IPS-11a (cell line): ENCODE results near the gene OR6F1.
"Not testable (repeated sequence)": the region's sequence is repeated elsewhere in the genome, so short reads cannot be mapped to it uniquely, and the experiment has no call there.

ENCODE experiments used
- H3K4me3 ChIP-seq: one replicate; pipeline ENCODE4 v1.5.1; 2013; ENCODE audit warnings: low read depth, low read length, control low read depth

OR6F1 gene

GRCh38 chr1:247716546-247716945 lies at the start of gene OR6F1:
TSS of gene OR6F1 (minus strand) at chr1:247716646. CDS start at chr1:247712755, 3,891 bp downstream.
- H3K4me3 ChIP-seq: no peak within 1 kb of the TSS

DNA sequence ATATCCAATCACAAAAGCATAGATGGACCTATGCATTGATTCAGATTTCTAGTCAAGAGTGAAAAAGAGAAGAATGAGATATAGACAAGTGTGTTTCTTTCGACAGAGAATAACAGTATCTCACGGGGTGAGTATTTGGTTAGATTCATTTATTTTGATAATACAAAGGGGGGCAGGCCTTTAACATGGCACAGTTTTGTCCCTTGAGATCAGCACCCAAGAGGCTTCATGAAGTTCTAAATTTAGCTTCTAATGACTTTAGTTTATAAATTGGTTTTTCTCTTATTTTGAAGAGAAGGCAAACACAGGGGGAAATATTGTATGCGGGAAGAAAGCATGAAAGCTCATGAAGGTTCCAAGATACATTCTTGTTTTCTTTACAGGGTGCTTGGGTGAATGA lies 44.0 kb upstream of the OR6F1 start, which contains the start of gene OR1C1:
Gene OR1C1, minus strand, starts transcription at position 101 of the 400 bp plus-strand sequence. CDS start 2,150 bp downstream, outside the sequence.
- H3K4me3 ChIP-seq: no peak within 1 kb of the TSS

- not testable (repeated sequence) for H3K4me3 ChIP-seq
Observed at GRCh38 chr1:247754311-247754710, 37.9 kb upstream of the OR6F1 start.

DNA sequence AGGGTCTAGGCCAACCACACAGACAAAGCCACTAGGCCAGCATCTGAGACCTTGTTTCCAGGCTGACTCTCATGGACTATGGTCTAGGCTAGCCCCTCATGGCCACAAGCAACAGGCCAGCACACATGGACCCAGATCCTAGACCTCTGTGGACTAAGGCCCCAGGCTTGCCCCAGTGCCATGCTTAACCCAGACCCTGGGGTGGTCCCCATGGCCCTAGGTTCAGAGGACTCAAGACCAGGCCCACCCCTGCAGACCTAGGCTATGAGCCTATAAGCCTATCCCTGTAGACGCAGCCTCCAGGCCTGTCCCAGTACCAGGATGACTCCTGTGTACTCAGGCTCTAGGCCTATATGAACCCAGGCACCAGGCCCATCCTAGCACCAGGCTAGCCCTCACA lies 33.4 kb upstream of the OR6F1 start:
- H3K4me3 ChIP-seq: no peak overlapping the region

- H3K4me3 ChIP-seq: no peak within 1 kb of the TSS
Observed at GRCh38 chr1:247748041-247748440, 31.6 kb upstream of the OR6F1 start, which contains the start of gene OR14A2. TSS of gene OR14A2 (minus strand) at chr1:247748141.

GRCh38 chr1:247747616-247748015 lies 31.2 kb upstream of the OR6F1 start:
- no peak overlapping the region for H3K4me3 ChIP-seq

DNA sequence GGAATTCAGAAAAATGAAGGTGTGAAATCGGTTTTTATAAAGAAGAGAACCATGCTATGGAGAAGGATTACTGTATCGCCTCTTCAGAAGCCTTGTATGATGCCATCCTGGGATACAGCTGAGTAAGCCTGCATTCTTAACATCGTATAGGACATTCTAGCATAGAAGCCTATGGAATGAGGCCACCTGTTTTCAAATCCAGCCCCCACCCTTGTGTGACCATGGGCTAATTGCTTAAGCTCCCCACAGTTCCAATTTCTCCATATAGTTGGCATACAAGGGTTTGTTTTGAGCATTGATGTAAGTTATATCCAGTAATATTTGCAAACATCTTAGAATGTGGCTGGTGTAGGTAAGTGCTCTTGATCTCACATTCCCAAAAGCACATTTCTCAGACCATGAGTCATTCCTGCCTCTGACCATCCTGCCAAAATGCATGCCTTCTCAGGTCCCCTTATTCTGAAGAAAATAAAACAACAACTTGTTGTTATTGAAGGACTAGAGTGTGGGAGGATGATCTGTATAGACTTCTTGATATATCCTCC lies 30.0 kb upstream of the OR6F1 start:
- no peak overlapping the region for H3K4me3 ChIP-seq

- H3K4me3 ChIP-seq: not testable (repeated sequence)
Observed at GRCh38 chr1:247742215-247742760, 25.8 kb upstream of the OR6F1 start.

DNA sequence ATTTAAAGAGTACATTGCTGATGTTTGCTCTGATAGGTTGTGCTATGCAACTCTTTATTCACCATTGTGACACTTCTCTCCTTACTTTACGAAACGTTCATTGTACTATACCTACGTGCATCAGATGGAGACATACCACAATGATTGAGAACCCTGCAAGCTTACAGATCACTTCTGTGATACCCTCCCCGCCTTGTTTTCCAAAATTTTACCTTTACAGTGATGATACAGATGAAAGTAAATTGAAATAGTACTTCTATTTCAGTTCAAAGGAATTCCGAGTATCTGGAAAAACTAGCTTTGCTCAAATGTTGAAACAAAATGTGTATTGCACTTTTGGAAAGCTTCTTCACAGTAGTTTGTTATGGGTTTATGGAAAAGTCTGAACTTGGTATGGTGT lies 25.3 kb upstream of the OR6F1 start:
- no peak overlapping the region for H3K4me3 ChIP-seq

- no peak overlapping the region for H3K4me3 ChIP-seq
Observed at GRCh38 chr1:247740721-247741120, 24.3 kb upstream of the OR6F1 start.

DNA sequence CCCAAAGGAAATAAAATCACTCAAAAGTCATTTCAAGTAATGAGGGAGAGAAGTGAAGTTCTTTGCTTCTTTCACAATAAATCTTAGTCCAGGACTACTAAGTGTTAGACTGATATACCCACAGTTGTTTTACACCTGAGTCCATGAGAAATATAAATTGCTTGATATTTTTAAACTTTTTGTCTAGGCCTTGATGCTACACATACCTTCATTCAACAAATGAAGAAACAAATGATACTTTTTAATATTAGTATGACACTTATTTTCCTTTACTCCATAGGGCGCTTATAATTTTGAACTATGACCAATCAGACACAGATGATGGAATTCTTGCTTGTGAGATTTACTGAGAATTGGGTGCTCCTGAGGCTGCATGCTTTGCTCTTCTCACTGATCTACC lies 21.9 kb upstream of the OR6F1 start, which contains the start of gene OR14K1:
Gene OR14K1, plus strand, starts transcription at position 301 of the 400 bp plus-strand sequence. Its CDS starts 0 bp downstream, at position 301.
- no peak within 1 kb of the TSS for H3K4me3 ChIP-seq

DNA sequence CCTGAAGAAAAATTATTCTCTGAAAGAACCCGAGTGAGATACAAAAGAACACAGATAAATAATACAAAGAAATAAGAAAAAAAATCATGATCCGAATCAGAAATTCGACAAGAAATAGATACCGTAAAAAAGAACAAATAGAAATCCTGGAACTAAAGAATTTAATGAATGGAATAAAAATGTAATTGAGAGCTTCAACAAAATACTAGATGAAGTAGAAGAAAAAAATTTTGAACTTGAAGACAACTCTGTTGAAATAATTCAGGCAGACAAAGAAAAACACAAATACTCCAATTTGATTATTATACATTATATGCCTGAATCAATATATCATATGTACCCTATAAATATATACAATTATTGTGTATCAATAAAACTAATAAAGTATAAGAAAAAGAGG lies 4.8 kb upstream of the OR6F1 start:
- no peak overlapping the region for H3K4me3 ChIP-seq

DNA sequence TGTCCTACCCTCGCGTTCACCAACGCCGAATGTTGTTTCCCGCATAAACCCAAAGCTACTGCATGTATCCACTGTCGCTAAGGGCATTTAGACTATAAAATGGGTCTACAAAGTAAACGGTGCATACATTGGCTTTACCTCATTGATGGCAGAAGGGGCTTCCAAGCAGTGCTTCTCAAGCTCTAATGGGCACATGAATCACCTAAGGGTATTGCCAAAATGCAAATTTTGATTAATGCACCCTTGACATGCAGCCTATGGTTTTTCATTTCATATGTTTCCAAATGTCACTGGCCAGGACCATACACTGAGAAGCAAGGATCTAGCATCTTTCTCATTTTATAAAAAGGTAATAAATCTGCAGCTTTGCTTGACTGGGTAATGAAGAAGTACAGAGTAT lies 2.7 kb downstream of the OR6F1 start:
- no peak overlapping the region for H3K4me3 ChIP-seq

- not testable (repeated sequence) for H3K4me3 ChIP-seq
Observed at GRCh38 chr1:247710681-247711080, 5.8 kb downstream of the OR6F1 start.

DNA sequence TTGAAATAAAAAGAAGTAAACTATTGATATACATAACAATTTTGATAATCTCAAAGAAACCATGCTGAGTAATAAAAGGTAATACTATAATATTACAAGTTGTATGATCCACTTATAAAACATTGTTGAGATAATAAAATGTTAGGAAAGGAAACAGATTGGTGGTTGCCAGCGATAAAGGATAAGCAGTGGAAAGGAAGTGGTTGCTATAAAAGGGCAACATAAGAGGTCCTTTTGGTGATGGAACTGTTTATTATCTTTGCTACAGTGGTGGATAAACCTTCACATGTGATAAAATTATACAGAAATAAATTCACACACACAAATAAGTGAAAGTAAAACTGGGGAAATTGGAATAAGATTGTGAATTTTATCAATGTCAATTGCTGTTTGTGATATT lies 15.1 kb downstream of the OR6F1 start:
- H3K4me3 ChIP-seq: no peak overlapping the region

DNA sequence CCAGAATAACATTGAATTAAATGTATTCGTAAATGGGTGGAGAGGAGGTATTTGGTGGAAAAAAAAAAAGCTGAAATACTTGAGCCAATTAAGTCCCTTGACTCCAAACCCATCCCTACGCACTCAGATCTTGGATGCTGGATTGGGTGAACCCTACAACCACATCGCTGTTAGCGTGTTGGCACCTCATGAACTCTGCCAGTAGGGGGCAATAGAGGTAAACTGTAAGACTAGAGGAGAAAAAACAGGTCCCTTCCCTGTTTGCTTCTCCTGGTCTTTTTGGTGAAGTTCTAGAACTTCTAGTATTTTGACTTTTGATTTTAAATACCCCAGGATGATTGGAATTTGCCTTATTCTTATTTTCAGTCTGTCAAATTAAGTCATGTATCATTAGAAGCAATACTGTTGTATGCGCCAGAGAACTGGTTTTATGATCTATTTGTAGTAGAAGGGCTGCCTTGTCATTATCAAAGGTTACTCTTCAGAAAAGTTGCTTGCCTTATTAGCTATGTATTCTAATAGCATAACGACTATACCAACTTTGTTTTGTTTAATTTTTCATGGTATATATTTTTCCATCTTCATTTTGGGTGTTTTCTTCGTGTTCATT lies 35.1 kb downstream of the OR6F1 start:
- H3K4me3 ChIP-seq: no peak overlapping the region

- no peak overlapping the region for H3K4me3 ChIP-seq
Observed at GRCh38 chr1:247680171-247680570, 36.3 kb downstream of the OR6F1 start.

- H3K4me3 ChIP-seq: no peak within 1 kb of the TSS
Observed at GRCh38 chr1:247679639-247680038, 36.8 kb downstream of the OR6F1 start, which contains the start of gene OR13G1. TSS of gene OR13G1 (minus strand) at chr1:247679739. CDS start at chr1:247673041, 6,698 bp downstream.

GRCh38 chr1:247669225-247669624 lies 47.2 kb downstream of the OR6F1 start:
- H3K4me3 ChIP-seq: no peak overlapping the region
